Right hindlimb (tissue), 1 donor: ENCODE data around the gene INPP5D.
A peak's percentile ranks its signal among the peaks of the same experiment; 100 is the strongest.
"Not testable (repeated sequence)": the region's sequence is repeated elsewhere in the genome, so short reads cannot be mapped to it uniquely, and the experiment has no call there.

Source experiments
- DNase-seq: peaks from one replicate; pipeline ENCODE4 v3.0.0-alpha.2; 2018

INPP5D gene

DNA sequence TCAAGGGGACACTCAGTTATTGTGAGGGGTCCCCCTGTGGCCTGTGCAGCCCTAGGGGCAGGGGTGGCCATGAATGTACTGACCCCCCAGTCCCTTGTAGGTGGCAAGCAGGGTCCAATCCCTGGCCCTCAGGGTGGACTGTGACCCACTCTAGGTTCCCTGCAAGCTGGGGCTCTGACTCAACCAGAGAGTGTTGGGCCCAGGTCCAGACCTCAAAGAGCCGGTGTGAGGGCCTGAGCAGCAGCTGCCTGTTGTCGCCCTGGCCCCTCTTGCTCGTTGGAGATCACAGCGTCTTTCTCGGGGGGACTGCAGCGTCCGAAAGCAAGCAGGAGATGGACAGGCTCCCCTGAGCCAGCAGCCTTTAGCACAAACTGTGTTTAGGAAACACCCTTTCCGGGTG lies 124.5 kb downstream of the INPP5D start:
- DNase-seq, result no peak

GRCh38 chr2:233185330-233185729 lies 125.2 kb downstream of the INPP5D start:
- DNase-seq, result no peak

DNA sequence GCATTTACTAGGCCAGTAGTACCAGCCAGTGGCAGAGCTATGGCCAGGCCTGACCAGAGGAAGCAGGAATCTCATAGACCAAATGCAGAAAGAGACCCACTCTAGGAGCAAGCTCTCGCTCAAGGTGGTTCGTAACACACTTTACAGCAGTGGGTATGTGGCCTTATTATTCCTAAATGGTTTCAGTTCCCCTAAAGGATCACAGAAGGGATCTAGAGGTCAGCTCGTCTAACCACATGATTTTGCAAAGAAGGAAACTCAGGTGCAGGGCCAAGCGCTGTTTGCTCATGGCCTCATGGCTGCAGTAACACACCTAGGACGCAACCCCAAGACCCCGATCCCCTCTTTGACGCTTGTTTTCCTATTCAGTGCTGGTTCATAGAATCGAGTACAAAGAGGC lies 125.8 kb downstream of the INPP5D start:
- no peak for DNase-seq

GRCh38 chr2:233186851-233187250 lies 126.7 kb downstream of the INPP5D start:
- no peak for DNase-seq

DNA sequence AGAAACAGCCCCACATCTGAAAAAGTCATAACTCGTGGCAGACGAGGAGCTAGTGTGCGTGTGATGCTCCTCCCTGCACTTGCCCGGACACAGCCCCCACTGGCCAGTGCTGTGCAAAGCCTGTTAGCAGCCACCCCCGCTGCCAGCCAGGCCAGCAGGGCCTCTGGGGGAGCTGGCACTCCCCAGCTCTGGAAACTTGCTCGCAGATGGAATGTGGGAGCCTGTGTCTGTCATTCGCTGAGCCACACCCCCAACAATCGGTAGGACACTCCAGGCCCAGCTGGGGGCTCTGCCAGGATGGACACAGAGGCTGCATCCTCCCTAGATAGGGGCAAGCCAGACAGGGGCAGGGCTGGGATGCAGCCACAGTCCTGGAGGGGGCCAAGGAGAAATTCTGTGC lies 128.9 kb downstream of the INPP5D start:
- no peak for DNase-seq

DNA sequence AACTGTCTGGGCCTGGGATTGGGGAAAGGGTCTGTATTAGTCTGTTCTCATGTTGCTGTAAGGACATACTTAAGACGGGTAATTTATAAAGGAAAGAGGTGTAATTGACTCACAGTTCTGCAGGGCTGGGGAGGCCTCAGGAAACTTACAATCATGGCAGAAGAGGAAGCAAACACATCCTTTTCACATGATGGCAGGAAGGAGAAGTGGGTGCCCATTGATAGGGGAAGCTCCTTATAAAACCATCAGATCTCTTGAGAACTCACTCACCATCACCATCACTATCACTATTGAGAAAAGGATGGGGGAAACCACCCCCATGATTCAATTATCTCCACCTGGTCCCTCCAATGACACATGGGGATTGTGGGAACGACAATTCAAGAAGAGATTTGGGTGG lies 130.9 kb downstream of the INPP5D start:
- not testable (repeated sequence) for DNase-seq

GRCh38 chr2:233193738-233194137 lies 133.6 kb downstream of the INPP5D start:
- no peak for DNase-seq

DNA sequence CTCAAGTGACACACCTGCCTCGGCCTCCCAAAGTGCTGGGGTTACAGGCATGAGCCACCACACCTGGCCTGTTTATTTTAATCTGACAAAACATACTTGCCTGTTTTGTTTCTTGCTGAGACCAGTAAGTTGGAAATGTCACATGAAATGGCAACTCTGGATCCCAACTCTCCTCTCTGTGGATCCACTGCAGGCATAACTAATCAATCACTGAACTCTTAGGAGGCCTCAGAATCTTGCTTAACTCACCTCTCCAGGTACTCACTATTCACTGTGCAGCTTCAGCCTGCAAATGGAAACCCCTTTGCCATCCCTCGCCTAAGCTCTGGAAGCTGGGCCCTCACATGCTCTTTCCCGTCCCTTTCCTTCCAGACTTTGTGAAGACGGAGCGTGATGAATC lies 134.9 kb downstream of the INPP5D start:
- DNase-seq, result no peak

GRCh38 chr2:233197022-233197421 lies 136.9 kb downstream of the INPP5D start:
- no peak for DNase-seq

- no peak for DNase-seq
Observed at GRCh38 chr2:233198026-233198425, 137.9 kb downstream of the INPP5D start.

DNA sequence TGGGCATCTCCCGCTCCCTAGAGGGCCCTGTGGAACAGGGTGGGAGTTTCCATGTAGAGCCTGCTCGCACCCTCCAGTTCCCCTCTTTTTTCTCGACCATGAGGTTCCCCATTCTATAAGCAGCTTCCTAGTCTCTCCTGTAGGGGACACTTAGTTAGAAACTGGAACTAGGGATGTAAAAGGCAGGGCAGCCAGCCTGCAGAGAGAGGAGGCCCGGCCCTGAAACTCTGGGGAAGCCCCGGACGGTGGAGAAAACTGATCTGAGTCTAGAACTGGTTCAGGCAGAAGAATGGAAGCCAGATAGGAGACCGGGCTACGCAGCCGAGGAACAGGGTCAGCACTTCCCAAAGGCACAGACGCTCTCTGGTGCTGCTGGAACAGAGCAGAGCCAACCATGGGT lies 139.7 kb downstream of the INPP5D start:
- peak; percentile 10 for DNase-seq

DNA sequence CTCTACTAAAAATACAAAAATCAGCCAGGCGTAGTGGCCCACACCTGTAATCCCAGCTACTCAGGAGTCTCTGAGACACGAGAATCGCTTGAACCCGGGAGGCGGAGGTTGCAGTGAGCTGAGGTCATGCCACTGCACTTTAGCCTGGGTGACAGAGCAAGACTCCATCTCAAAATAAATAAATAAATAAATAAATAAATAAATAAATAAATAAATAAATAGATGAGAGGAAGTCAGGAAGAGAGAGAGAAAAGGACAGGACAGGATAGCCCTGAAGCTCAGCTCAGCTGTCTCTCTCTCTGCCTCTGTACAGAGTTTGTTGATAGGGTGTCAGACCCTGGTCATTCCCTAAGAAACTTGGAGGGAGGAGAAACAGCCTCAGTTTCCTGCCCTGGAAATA lies 140.6 kb downstream of the INPP5D start:
- DNase-seq, result not testable (repeated sequence)

- peak; percentile 9 for DNase-seq
Observed at GRCh38 chr2:233201258-233202013, 141.3 kb downstream of the INPP5D start.

DNA sequence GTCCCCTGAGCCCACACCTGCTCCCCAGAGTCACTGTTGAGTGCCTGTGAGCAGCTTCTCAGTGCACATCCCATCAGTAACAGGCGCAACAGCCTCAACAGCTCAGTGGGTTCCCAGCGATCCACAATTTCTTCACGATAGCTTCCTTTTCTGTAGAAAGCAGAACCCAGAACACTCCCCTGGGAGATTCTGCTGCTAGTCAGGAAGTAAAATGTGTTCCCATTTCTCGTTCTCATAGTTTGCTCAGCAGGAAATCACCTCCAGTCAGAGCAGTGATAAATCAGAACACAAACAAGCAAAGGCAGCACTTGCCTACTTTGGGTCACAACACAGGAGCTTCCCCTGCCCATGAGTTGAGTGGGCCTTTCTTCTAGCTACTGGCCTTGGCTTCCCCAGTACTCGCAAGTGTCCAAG lies 142.4 kb downstream of the INPP5D start:
- DNase-seq, result no peak

- DNase-seq, result no peak
Observed at GRCh38 chr2:233203060-233203459, 142.9 kb downstream of the INPP5D start.

DNA sequence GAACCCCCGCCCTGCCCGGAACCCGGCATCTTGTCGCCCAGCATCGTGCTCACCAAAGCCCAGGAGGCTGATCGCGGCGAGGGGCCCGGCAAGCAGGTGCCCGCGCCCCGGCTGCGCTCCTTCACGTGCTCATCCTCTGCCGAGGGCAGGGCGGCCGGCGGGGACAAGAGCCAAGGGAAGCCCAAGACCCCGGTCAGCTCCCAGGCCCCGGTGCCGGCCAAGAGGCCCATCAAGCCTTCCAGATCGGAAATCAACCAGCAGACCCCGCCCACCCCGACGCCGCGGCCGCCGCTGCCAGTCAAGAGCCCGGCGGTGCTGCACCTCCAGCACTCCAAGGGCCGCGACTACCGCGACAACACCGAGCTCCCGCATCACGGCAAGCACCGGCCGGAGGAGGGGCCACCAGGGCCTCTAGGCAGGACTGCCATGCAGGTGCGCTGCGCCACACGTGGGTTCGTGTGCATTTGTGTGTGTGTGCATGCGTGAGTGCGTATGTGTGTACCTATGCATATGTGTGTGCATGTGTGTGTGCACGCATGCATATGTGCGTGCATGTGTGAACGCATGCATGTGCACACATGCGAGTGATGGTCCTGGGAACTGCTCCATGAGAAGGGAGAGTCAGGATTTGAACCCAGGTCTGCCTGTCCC lies 144.3 kb downstream of the INPP5D start:
- DNase-seq, result no peak

DNA sequence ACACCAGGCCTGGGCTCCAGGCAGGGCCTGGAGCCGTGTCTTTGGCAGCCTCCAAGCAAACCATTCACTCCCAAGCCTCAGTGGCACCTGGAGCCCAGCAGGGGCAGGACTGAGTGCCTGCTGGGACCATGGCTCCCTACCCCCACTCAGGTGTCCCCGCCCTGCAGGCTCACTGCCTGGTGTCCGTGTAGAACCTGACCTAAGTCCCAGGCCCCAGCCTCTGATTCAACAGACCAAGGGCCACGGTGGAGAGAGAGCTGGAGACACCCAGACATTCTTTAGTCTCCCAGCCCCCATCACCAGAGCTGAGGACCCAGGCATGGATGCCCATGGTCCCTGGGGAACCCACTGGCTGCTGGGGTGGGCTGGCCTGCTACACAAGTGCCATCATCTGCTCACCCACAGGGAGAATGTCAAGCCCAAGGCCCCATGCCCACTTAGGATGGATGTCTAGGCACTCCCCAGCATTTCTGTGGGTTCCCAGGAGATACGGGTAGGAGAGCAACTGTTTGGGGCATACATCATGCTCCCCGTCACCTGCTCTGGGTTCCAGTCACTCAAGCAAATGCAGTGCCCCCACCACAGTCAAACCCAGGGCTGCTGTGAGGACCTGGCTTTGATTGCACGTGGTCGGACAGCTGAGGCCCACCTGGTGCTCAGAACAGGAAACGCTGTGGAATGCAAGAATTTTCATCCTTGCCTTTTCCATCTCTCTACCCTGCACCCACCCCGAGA lies 148.4 kb downstream of the INPP5D start:
- DNase-seq, result no peak

DNA sequence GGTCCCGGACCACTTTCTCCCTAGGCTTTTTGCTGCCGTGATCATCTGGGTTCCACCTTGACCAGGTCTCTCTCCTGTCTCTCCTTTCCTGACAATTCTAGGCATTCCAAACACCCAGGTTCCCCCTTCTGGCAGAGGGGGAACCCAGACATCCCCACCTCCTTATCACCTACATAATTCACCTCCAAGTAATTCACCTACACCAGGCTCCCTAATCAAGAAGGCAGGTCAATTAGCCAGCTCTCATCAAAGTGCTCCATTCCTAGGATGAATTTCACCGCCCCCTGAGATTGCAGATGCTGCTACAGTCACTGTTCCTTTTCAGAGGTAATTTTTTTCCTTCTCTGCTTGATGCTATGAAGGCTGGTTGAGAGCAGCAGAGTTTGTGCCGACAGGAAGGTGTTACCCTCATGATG lies 149.0 kb downstream of the INPP5D start:
- no peak for DNase-seq

- DNase-seq, result peak; percentile 70
Observed at GRCh38 chr2:233209533-233210171, 149.5 kb downstream of the INPP5D start.

DNA sequence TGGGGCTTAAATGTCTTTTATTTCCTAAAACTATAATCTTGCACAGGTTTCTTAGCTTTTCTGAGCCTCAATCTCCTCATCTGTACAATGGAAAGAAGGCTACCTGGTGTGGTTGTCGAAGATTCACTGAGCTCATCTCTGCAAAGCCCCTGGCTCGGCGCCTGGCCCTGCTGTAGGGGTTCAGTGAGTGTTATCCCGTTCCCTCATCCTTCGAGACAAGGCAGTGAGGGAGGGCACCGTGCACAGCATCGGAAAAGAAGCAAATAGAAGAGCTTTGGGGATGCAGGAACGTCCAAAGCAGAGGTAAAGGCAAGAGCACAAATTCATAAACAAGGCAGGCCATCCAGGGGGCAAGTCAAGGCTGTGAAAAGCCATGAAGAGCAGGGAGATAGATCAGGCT lies 150.1 kb downstream of the INPP5D start:
- no peak for DNase-seq

DNA sequence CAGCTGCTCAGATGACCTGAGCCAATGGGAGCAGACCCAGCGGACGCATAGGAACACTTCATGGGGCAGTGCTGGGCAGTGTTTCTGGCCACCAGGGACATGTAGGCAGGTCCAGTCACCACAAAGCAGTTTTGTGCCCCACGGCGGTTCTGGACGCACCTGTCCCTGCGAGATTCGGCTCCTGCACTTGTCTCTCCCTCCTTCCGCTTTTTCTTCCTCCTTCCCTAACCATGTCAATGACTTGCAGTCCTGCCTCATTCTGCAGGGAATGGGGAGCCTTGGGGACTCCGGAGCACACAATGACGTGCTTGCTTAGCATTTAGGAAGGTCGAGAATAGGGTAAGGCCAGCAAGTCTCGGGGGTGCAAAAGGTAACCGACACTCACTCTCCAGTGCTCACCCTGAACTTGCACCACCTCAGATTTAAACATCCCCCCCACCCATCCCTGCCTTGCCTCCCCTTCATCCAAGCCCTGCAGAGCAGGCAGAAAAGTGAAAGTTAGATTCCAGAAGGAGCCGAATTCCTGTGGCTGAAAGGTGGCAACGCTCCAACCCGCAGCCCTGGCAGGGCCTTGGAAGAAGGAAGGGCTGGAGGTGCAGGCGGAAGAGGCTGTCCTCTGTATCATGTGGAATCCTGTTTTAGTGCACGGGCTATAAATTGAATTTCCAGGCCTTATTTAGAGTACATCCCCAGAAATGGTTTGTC lies 150.9 kb downstream of the INPP5D start:
- peak; percentile 93 for DNase-seq

- no peak for DNase-seq
Observed at GRCh38 chr2:233211548-233211895, 151.4 kb downstream of the INPP5D start.

GRCh38 chr2:233213011-233213410 lies 152.9 kb downstream of the INPP5D start:
- DNase-seq, result no peak
